ENCODE measurements around the gene GOLT1A.

The GOLT1A gene

DNA sequence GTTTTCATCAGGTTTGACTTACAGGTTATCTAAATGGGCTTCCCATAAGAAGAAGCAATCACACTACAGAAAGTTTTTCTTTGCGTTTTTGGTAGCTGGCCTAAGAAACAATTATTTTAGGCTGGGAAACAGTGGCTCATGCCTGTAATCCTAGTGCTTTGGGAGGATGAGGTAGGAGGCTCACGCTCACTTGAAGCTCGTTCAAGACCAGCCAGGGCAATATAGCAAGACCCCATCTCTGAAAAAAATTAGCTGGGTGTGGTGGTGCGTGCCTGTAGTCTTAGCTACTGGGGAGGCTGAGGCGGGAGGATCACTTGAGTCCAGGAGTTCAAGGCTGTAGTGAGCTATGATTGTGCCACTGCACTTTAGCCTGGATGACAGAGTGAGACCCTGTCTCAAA is 46.1 kb downstream of the GOLT1A start:
- Histone ChIP-seq H3K27me3 (ENCODE audit: insufficient read depth, low read length) (no peaks in the 10 kb centered on the region), H3K9ac (ENCODE audit: low read depth, low read length) (no peak overlapping the region), H3K36me3 (ENCODE audit: insufficient read depth, low read depth, low read length) (no peaks in the 10 kb centered on the region), H3K4me1 (ENCODE audit: insufficient read depth, low read length) (no peaks in the 10 kb centered on the region), H3K9me3 (ENCODE audit: insufficient read depth, low read depth, low read length) (peaks cover 26% of the 10 kb centered on the region), H3K4me3 (ENCODE audit: low read length) (no peak overlapping the region), H3K27ac (ENCODE audit: low read length) (no peak overlapping the region)

DNA sequence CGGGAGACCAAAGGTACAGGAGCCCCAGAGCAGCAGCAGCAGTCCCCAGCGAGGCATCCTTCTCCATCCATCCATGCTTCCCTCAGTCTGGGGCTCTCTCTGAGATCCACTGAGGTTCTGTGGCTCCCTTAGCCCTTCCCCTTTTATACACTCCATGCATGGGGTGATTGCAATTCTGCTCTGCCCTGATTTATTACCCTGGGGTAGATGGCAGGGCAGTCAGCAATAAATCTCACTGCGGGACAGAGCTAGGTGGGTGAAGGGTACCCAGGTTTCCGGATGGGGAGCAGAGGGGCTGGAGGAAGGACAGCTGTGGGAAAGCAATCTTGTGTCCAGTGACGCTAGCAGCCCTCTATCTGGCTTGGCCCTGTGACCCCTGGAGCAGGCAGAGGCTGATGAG is 47.6 kb downstream of the GOLT1A start, which contains the start of gene REN:
REN (minus strand) TSS at position 119 of the 400 bp plus-strand sequence; CDS start at position 75, 44 bp downstream.
- Histone ChIP-seq H3K4me1 (ENCODE audit: insufficient read depth, low read length) (no peaks in the 10 kb centered on the region), H3K27ac (ENCODE audit: low read length) (no peak within 1 kb of the TSS), H3K9me3 (ENCODE audit: insufficient read depth, low read depth, low read length) (peaks cover 26% of the 10 kb centered on the region), H3K27me3 (ENCODE audit: insufficient read depth, low read length) (no peaks in the 10 kb centered on the region), H3K4me3 (ENCODE audit: low read length) (no peak within 1 kb of the TSS), H3K9ac (ENCODE audit: low read depth, low read length) (no peak within 1 kb of the TSS), H3K36me3 (ENCODE audit: insufficient read depth, low read depth, low read length) (no peaks in the 10 kb centered on the region)

DNA sequence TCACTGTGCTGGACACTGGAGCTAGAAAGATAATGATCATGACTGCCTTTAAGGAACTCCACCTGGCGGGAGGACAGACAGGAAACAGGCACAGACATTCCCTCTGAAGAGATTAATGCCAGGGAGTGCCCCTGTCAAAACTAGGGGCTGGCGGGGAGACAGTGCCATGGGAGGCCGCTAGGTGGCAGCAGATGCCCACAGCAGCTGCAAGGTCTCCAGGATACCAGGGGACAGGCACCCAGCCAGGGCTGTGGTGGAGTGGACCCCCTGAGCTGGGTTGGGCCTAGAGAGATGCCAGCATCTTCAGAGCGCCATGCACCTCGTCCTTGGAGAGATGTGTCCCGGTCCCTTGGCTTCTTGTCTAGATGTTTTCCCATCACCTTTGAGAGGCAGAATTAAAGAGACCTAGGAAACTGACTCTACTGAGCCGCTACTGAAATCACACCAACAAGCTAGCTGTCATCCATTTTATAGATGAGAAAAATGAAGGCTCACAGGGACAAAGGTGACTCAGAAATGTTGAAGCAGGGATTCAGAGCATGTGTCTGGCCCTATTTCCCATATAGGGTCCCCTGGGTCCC is 51.2 kb downstream of the GOLT1A start:
- H3K9me3 ChIP-seq (ENCODE audit: insufficient read depth, low read depth, low read length): no peaks in the 10 kb centered on the region; the same call in 1 of the 2 replicates
- no peak overlapping the region for H3K9ac ChIP-seq (ENCODE audit: low read depth, low read length)
- H3K27ac ChIP-seq (ENCODE audit: low read length): no peak overlapping the region
- H3K27me3 ChIP-seq (ENCODE audit: insufficient read depth, low read length): 0 out of 2 replicates have a peak, but pooled peaks cover 10% of the 10 kb centered on the region
- no peaks in the 10 kb centered on the region for H3K36me3 ChIP-seq (ENCODE audit: insufficient read depth, low read depth, low read length)
- H3K4me1 ChIP-seq (ENCODE audit: insufficient read depth, low read length): no peaks in the 10 kb centered on the region
- H3K4me3 ChIP-seq (ENCODE audit: low read length): no peak overlapping the region

DNA sequence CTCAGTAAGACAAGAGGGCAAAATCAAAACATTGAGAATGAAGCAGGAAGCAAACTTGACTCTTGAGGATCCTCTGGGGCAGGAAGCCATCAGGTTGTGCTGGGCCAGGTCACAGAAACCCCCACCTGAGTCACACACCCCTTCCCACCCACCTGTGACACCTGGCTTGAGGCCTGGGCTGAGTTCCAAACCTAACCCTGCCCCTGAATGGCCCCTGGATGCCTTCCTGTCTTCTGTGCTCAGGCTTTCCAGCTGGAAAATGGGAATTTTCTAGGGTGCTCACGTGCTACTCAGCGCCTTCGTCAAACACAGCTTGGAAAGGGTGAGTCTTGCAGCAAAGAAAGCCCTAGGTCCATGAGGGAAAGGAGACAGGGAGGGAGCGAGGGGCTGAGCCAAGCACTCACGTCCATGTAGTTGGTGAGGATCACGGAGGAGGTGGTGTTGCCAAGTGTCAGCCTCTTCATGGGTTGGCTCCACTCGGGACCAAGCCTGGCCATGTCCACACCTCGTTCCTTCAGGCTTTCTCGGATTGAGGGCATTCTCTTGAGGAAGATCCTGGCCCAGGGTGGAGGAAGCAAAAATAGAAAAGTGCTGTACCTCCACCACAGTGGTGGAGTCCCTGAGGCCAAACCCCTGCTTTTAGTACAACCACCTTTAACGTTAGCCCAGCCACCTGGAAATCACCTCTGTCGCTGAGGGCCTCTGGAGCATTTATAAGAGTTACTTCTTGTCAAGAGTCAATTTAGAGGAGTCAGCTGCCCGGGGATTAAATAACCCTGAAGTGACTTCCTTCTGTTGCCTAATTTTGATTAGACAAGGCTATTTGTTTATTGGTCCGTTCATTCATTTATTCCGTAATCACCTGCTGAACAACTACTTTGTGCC is 51.9 kb downstream of the GOLT1A start:
- no peaks in the 10 kb centered on the region for H3K4me1 ChIP-seq (ENCODE audit: insufficient read depth, low read length)
- H3K4me3 ChIP-seq (ENCODE audit: low read length): no peak overlapping the region

DNA sequence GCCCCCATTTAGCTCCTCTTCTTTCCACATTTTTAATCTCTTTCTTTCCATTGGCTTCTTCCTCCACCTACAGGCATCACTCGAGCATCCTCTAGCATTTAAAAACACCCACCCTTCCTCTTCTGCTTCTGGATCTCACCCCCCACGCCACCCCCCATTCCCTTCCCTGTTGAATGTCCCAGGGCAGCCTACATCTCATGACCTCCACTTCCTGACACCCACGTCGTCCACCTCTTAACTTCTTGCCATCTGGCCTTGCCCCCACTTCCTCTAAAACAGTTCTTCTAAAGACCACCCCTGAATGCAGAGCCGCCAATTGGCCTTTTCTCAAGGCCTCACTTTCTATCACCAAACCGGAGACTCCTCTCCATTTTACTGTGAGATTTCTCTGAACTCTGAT is 55.8 kb downstream of the GOLT1A start:
- Histone ChIP-seq H3K4me3 (ENCODE audit: low read length) (no peak overlapping the region), H3K9ac (ENCODE audit: low read depth, low read length) (no peak overlapping the region), H3K27me3 (ENCODE audit: insufficient read depth, low read length) (peaks cover 18% of the 10 kb centered on the region), H3K36me3 (ENCODE audit: insufficient read depth, low read depth, low read length) (no peaks in the 10 kb centered on the region), H3K9me3 (ENCODE audit: insufficient read depth, low read depth, low read length) (no peaks in the 10 kb centered on the region), H3K27ac (ENCODE audit: low read length) (no peak overlapping the region), H3K4me1 (ENCODE audit: insufficient read depth, low read length) (no peaks in the 10 kb centered on the region)

More for the DNA sequence above, 51.9 kb downstream of the GOLT1A start:
- no peak overlapping the region for H3K27ac ChIP-seq (ENCODE audit: low read length)
- no peaks in the 10 kb centered on the region for H3K9me3 ChIP-seq (ENCODE audit: insufficient read depth, low read depth, low read length)
- H3K36me3 ChIP-seq (ENCODE audit: insufficient read depth, low read depth, low read length): no peaks in the 10 kb centered on the region
- peaks cover 10% of the 10 kb centered on the region; the same call in 1 of the 2 replicates for H3K27me3 ChIP-seq (ENCODE audit: insufficient read depth, low read length)
- no peak overlapping the region for H3K9ac ChIP-seq (ENCODE audit: low read depth, low read length)

DNA sequence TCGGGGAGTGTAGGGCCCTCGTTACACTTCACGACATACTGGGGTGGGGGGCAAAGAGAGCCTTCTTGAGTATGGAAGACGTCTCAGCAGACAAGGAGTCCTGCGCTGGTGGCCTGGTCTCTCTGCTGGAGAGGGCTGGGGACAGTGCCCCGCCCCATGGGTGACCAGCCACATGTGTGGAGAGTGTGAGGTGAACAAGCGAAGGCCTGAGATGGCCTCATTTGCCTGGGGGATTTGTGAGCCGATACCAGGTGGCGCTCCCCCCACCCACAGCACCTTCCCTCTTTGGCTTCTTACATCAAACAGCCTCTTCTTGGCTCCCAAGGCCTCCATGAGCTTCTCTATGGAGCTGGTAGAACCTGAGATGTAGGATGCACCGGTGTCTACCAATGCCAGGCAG is 57.9 kb downstream of the GOLT1A start:
- no peak overlapping the region for H3K9ac ChIP-seq (ENCODE audit: low read depth, low read length)
- no peaks in the 10 kb centered on the region for H3K36me3 ChIP-seq (ENCODE audit: insufficient read depth, low read depth, low read length)
- H3K9me3 ChIP-seq (ENCODE audit: insufficient read depth, low read depth, low read length): no peaks in the 10 kb centered on the region
- H3K4me3 ChIP-seq (ENCODE audit: low read length): no peak overlapping the region
- no peaks in the 10 kb centered on the region for H3K4me1 ChIP-seq (ENCODE audit: insufficient read depth, low read length)
- H3K27me3 ChIP-seq (ENCODE audit: insufficient read depth, low read length): peaks cover 32% of the 10 kb centered on the region
- no peak overlapping the region for H3K27ac ChIP-seq (ENCODE audit: low read length)

DNA sequence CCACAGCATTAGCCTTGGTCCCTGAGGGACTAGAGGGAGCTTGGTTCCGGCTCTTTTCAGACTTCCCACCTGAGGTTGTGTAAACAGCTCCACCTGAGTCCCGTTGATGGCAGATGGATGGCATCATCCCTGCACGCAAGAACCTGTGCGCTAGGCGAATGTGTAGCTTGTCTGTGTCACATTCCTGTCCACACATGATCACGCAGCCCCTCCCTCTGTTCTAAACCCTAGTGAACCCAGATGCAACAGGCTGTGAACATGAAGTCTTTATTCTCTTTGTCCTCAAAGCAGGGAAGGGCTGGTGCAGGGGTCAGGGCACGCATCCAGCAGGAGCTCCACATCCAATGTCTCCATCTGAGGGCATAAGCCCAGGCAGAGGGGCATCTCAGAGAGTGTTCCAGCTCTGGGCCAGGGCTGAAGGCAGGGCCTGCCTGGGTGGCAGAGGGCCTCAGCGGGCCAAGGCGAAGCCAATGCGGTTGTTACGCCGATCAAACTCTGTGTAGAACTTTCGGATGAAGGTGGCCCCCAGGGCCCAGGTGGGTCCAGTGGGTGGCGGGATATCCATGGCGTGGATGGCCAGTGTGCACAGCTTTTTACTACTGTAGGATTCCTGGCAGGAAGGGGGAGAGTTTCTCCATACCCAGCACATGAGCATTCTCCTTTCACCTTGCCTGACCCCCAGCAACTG is 59.1 kb downstream of the GOLT1A start:
- no peaks in the 10 kb centered on the region for H3K36me3 ChIP-seq (ENCODE audit: insufficient read depth, low read depth, low read length)
- H3K27me3 ChIP-seq (ENCODE audit: insufficient read depth, low read length): peaks cover 34% of the 10 kb centered on the region
- no peaks in the 10 kb centered on the region for H3K4me1 ChIP-seq (ENCODE audit: insufficient read depth, low read length)
- H3K27ac ChIP-seq (ENCODE audit: low read length): no peak overlapping the region
- no peak overlapping the region for H3K9ac ChIP-seq (ENCODE audit: low read depth, low read length)
- no peak overlapping the region for H3K4me3 ChIP-seq (ENCODE audit: low read length)
- H3K9me3 ChIP-seq (ENCODE audit: insufficient read depth, low read depth, low read length): no peaks in the 10 kb centered on the region

DNA sequence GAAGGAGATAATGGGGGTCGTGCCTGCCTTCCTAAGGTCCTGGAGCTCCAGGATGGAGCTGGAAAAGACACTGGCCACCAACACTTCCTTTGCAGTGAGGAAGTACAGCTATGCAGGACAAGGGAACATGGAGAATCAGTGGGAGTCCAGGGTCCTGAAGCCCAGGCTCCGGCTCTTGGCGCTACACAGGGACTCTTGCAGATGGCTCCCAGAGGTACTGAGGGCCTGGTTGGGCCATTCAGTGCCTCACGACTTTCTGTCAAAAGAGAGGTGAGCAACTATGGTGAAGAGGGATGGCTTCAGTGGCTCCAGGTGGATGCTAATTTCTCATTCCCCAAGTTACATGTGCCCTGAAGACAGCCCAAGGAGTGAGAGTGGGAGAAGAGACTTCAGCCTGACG is 60.1 kb downstream of the GOLT1A start:
- no peaks in the 10 kb centered on the region for H3K9me3 ChIP-seq (ENCODE audit: insufficient read depth, low read depth, low read length)
- peaks cover 2% of the 10 kb centered on the region for H3K4me1 ChIP-seq (ENCODE audit: insufficient read depth, low read length)
- peaks cover 39% of the 10 kb centered on the region for H3K27me3 ChIP-seq (ENCODE audit: insufficient read depth, low read length)
- no peaks in the 10 kb centered on the region for H3K36me3 ChIP-seq (ENCODE audit: insufficient read depth, low read depth, low read length)
- no peak overlapping the region for H3K4me3 ChIP-seq (ENCODE audit: low read length)
- no peak overlapping the region for H3K27ac ChIP-seq (ENCODE audit: low read length)
- H3K9ac ChIP-seq (ENCODE audit: low read depth, low read length): no peak overlapping the region

DNA sequence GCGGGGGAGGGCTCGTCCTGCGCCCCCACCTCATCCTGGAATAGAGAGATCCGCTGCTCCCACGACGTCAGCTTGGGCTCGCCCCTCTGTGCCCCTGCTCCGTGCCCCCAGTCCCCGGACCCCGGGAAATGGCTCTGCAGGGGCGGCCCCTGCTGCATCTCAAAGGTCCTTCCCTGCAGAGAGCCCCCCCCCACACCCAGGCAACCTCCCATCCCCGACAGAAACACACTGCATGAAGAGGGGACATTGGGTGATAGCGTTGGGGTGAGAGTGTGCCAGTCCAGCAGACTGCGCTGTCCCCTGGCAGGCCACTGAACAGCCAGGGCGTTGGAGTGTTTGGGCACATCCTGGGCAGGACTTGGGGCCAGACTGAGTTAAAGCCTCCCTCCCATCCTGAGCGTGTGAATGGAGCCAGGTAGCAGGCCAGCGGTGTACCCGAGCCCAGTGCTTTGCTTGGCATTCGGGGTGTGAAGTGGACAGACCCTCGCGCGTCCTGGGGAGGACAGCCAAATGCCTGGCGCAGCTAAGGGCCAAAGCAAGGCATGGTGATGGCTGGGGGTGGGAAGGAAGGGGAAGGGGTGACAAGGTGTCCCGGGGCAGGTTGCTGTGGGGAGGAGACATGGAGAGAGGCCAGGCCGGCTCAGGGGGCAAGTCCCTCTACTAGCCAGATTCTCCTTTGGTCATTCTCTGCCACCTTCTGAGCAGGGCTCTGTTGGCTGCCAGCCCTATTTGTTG is 61.3 kb downstream of the GOLT1A start:
- Histone ChIP-seq H3K9ac (ENCODE audit: low read depth, low read length) (peak overlapping the region; percentile 55; the same call in 1 of the 2 replicates), H3K36me3 (ENCODE audit: insufficient read depth, low read depth, low read length) (no peaks in the 10 kb centered on the region), H3K27ac (ENCODE audit: low read length) (no peak overlapping the region), H3K4me3 (ENCODE audit: low read length) (peak overlapping the region; percentile 55), H3K9me3 (ENCODE audit: insufficient read depth, low read depth, low read length) (no peaks in the 10 kb centered on the region), H3K4me1 (ENCODE audit: insufficient read depth, low read length) (peaks cover 14% of the 10 kb centered on the region), H3K27me3 (ENCODE audit: insufficient read depth, low read length) (peaks cover 39% of the 10 kb centered on the region)

DNA sequence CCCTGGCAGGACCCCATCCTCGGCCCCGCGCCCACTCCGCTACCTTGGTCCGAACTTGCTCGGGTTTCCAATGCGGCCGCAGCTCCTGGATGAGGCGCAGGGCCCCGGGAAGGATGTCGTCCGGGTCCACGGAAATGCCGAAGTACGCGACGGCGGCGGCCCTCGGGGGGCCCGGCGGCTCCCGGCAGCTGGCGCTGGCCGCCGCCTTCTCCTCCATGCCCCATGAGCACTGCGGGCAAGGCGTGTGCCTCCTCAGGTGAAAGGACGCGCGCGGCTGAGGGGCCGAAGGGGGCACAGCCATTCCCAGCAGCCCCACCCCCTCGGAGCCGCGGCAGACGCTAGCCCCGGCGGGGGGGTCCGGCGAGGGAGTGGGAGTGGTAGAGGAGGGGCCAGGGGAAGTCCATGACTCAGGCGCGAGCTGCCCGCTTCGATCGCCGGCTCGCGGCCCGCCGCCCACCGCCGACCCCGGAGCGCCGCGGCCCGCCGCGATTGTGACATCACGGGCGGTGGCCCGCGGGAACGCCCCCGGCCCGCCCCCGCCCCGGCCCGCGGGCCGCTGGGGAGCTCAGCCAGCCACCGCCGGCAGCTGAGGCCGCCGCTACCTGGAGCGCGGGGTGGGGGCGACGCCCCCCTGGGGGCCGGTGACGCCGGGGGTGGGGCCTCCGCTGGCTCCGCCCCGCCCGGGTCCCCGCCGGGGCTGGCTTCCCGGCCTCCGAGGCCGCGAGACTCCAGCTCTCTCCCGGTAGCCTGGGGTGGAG is 62.1 kb downstream of the GOLT1A start, which contains the start of gene ETNK2:
ETNK2 (minus strand) TSS at position 493 of the 758 bp plus-strand sequence; CDS start at position 301, 192 bp downstream.
- Histone ChIP-seq H3K36me3 (ENCODE audit: insufficient read depth, low read depth, low read length) (no peaks in the 10 kb centered on the region), H3K9me3 (ENCODE audit: insufficient read depth, low read depth, low read length) (no peaks in the 10 kb centered on the region), H3K9ac (ENCODE audit: low read depth, low read length) (peak within 1 kb of the TSS; percentile 55; the same call in 1 of the 2 replicates), H3K4me1 (ENCODE audit: insufficient read depth, low read length) (peaks cover 19% of the 10 kb centered on the region), H3K27ac (ENCODE audit: low read length) (no peak within 1 kb of the TSS), H3K27me3 (ENCODE audit: insufficient read depth, low read length) (peaks cover 39% of the 10 kb centered on the region), H3K4me3 (ENCODE audit: low read length) (peak within 1 kb of the TSS; percentile 75)
